H1 (cell line): Measurements from ENCODE around the gene ANO9. TPM values are rescaled to one million over a fixed set of nuclear protein-coding genes. Genes with fewer than 3 reads are reported as not detected.

Experiments
- CTCF ChIA-PET: fragments of 300-600 bp; sonication (Branson Sonifier 250); formaldehyde crosslinking; loops from one replicate; lab custom pipeline; 2021; ENCODE audit not compliant: partially characterized antibody; lab: Charles Lee
- POLR2A ChIA-PET: fragments of 300-600 bp; sonication (Branson Sonifier 250); formaldehyde crosslinking; loops from one replicate; lab custom pipeline; 2021; ENCODE audit warnings: inconsistent platforms; ENCODE audit not compliant: partially characterized antibody; lab: Charles Lee
- DNase-seq, 2 experiments: peaks; one replicate each; pipeline versions ENCODE4 v3.0.0 to v3.0.0-alpha.2; 2010 to 2022; ENCODE audit warnings: low spot score in 2 of 2, low read depth in 1 of 2, mixed read lengths in 1 of 2
- FAIRE-seq: peaks from 2 replicates; lab custom pipeline; 2011; peaks lifted over from hg19 to GRCh38; lab: Jason Lieb, UNC
- H2AFZ ChIP-seq: 2 replicates; pipeline ENCODE4 v1.8.1; 2012; ENCODE audit warnings: low read length, inconsistent platforms
- H2AK5ac ChIP-seq: 2 replicates; pipeline ENCODE4 v1.6.1; 2013; ENCODE audit warnings: low read depth, low read length
- H2BK120ac ChIP-seq: replicated peaks from 2 replicates; pipeline ENCODE3; 2013; ENCODE audit warnings: low read depth, low read length, inconsistent platforms
- H2BK12ac ChIP-seq: 2 replicates; pipeline ENCODE4 v1.6.1; 2013; ENCODE audit warnings: low read depth, low read length
- H2BK15ac ChIP-seq: 2 replicates; pipeline ENCODE4 v1.6.1; 2013; ENCODE audit warnings: low read length
- H2BK20ac ChIP-seq: 2 replicates; pipeline ENCODE4 v1.6.1; 2013; ENCODE audit warnings: low read length
- H2BK5ac ChIP-seq: 2 replicates; pipeline ENCODE4 v1.6.1; 2013; ENCODE audit warnings: low read depth, low read length
- H3K14ac ChIP-seq: 2 replicates; pipeline ENCODE4 v1.6.1; 2013; ENCODE audit warnings: inconsistent platforms; ENCODE audit not compliant: insufficient read length
- H3K18ac ChIP-seq: 2 replicates; pipeline ENCODE4 v1.6.1; 2013; ENCODE audit warnings: low read length; ENCODE audit errors: extremely low read depth
- H3K23ac ChIP-seq: 2 replicates; pipeline ENCODE4 v1.6.1; 2013; ENCODE audit warnings: inconsistent platforms; ENCODE audit not compliant: insufficient read length
- H3K23me2 ChIP-seq: 2 replicates; pipeline ENCODE4 v1.6.1; 2013; ENCODE audit warnings: low read depth, low read length
- H3K27ac ChIP-seq: 2 replicates; pipeline ENCODE4 v1.6.1; 2011; ENCODE audit warnings: low read depth, low read length, inconsistent platforms
- H3K27me3 ChIP-seq, 4 experiments: replicated peaks in 1 of 4; 1 replicate in 1 of 4; 2 replicates in 3 of 4; pipeline versions ENCODE4 v1.6.1 to v1.8.1; 2011 to 2013; ENCODE audit warnings: low read length in 3 of 4, mild to moderate bottlenecking in 3 of 4, inconsistent platforms in 2 of 4, mixed read lengths in 2 of 4, moderate library complexity in 1 of 4; ENCODE audit not compliant: control insufficient read depth in 3 of 4, insufficient read depth in 3 of 4; ENCODE audit errors: extremely low read depth in 1 of 4
- H3K36me3 ChIP-seq, 4 experiments: 2 replicates each; pipeline versions ENCODE4 v1.6.1 to v1.8.1; 2011 to 2013; ENCODE audit warnings: mild to moderate bottlenecking in 4 of 4, low read length in 3 of 4, moderate library complexity in 2 of 4, control low read depth in 1 of 4, inconsistent platforms in 1 of 4; ENCODE audit not compliant: insufficient read depth in 4 of 4, control insufficient read depth in 2 of 4
- H3K4ac ChIP-seq: replicated peaks from 2 replicates; pipeline ENCODE3; 2013; ENCODE audit warnings: low read length, low read depth, mixed read lengths, inconsistent platforms; ENCODE audit not compliant: insufficient read length
- H3K4me1 ChIP-seq, 4 experiments: replicated peaks in 1 of 4; 1 replicate in 1 of 4; 2 replicates in 3 of 4; pipeline versions ENCODE4 v1.6.1 to v1.8.1; 2011 to 2013; ENCODE audit warnings: low read length in 3 of 4, inconsistent platforms in 2 of 4, mixed read lengths in 1 of 4; ENCODE audit not compliant: insufficient read depth in 4 of 4, control insufficient read depth in 3 of 4
- H3K4me2 ChIP-seq, 2 experiments: 2 replicates each; pipeline versions ENCODE4 v1.6.1 to v1.8.1; 2011 to 2013; ENCODE audit warnings: low read depth in 2 of 2, low read length in 2 of 2, control low read depth in 1 of 2, inconsistent platforms in 1 of 2, mild to moderate bottlenecking in 1 of 2; ENCODE audit not compliant: insufficient read depth in 1 of 2
- H3K4me3 ChIP-seq, 4 experiments: fragments of 200-600, 300-600 bp in 1 of 4; sonication (generic), shearing (Covaris generic), sonication (Bioruptor Twin) in 1 of 4; 2 replicates each; pipeline versions ENCODE4 v1.5.1 to v1.8.1; 2011 to 2016; ENCODE audit warnings: low read length in 4 of 4, low read depth in 3 of 4, control low read depth in 2 of 4, inconsistent platforms in 2 of 4, mild to moderate bottlenecking in 2 of 4, mixed read lengths in 1 of 4, moderate library complexity in 1 of 4; ENCODE audit not compliant: insufficient read depth in 2 of 4; ENCODE audit errors: extremely low read depth in 1 of 4
- H3K56ac ChIP-seq: replicated peaks from 2 replicates; pipeline ENCODE3; 2013; ENCODE audit warnings: low read depth, mild to moderate bottlenecking, mixed read lengths, low read length, inconsistent platforms; ENCODE audit not compliant: insufficient read length
- H3K79me1 ChIP-seq: 2 replicates; pipeline ENCODE4 v1.6.1; 2013; ENCODE audit warnings: low read depth, low read length, control low read depth
- H3K79me2 ChIP-seq, 2 experiments: 2 replicates each; pipeline versions ENCODE4 v1.6.1 to v1.8.1; 2012 to 2013; ENCODE audit warnings: low read length in 2 of 2, mild to moderate bottlenecking in 2 of 2, inconsistent platforms in 1 of 2; ENCODE audit not compliant: insufficient read depth in 2 of 2, control insufficient read depth in 1 of 2
- H3K9ac ChIP-seq, 4 experiments: replicated peaks in 1 of 4; 1 replicate in 1 of 4; 2 replicates in 3 of 4; pipeline versions ENCODE4 v1.6.1 to v1.8.1; 2011 to 2013; ENCODE audit warnings: low read depth in 3 of 4, low read length in 3 of 4, control low read depth in 2 of 4, mild to moderate bottlenecking in 2 of 4, moderate library complexity in 2 of 4, inconsistent platforms in 1 of 4; ENCODE audit errors: extremely low read depth in 1 of 4
- H3K9me3 ChIP-seq, 2 experiments: 2 replicates each; pipeline versions ENCODE4 v1.6.1 to v1.8.1; 2012 to 2013; ENCODE audit warnings: mild to moderate bottlenecking in 2 of 2, moderate library complexity in 2 of 2, control low read depth in 1 of 2, inconsistent platforms in 1 of 2, low read depth in 1 of 2, low read length in 1 of 2, mixed read lengths in 1 of 2; ENCODE audit not compliant: insufficient read depth in 2 of 2
- H4K20me1 ChIP-seq, 2 experiments: replicated peaks in 1 of 2; 2 replicates each; pipeline versions ENCODE3 to v1.8.1; 2011 to 2013; ENCODE audit warnings: inconsistent platforms in 2 of 2, low read length in 2 of 2, mild to moderate bottlenecking in 1 of 2; ENCODE audit not compliant: insufficient read depth in 2 of 2, control insufficient read depth in 1 of 2
- H4K5ac ChIP-seq: 2 replicates; pipeline ENCODE4 v1.6.1; 2013; ENCODE audit warnings: low read length, low read depth, mixed read lengths, inconsistent platforms; ENCODE audit not compliant: insufficient read length
- H4K8ac ChIP-seq: 2 replicates; pipeline ENCODE4 v1.8.0; 2013; ENCODE audit warnings: mild to moderate bottlenecking, moderate library complexity, low read length, inconsistent platforms; ENCODE audit not compliant: insufficient read depth; ENCODE audit errors: extremely low read depth
- H4K91ac ChIP-seq: replicated peaks from 2 replicates; pipeline ENCODE3; 2013; ENCODE audit warnings: low read length, mixed read lengths, inconsistent platforms; ENCODE audit not compliant: insufficient read length
- EP300 ChIP-seq, 2 experiments: IDR thresholded peaks; 1 replicate in 1 of 2; 2 replicates in 1 of 2; pipeline ENCODE4 v1.6.1; 2011 to 2012; ENCODE audit warnings: low read depth in 2 of 2, low read length in 2 of 2, mild to moderate bottlenecking in 2 of 2, borderline replicate concordance in 1 of 2, inconsistent platforms in 1 of 2, moderate library complexity in 1 of 2
- TAF1 ChIP-seq: IDR thresholded peaks from 2 replicates; pipeline ENCODE4 v1.6.1; 2011; ENCODE audit warnings: mild to moderate bottlenecking, low read depth, low read length
- TEAD4 ChIP-seq: IDR thresholded peaks from 2 replicates; pipeline ENCODE4 v1.6.1; 2012; ENCODE audit warnings: low read depth, low read length, inconsistent platforms, mixed read lengths
- USF2 ChIP-seq: IDR thresholded peaks from 2 replicates; pipeline ENCODE4 v1.6.1; 2011; ENCODE audit warnings: low read length, improper control_type of control experiment
- WGBS, 2 experiments: shearing (Covaris generic) in 1 of 2; methylation state at CpG; one replicate each; pipeline versions ENCODE4 v1.1.6 to v1.1.7; 2013 to 2015; ENCODE audit warnings: low lambda C conversion rate in 2 of 2, mixed read lengths in 2 of 2, inconsistent platforms in 1 of 2, low coverage in 1 of 2, missing lambda C conversion rate in 1 of 2; ENCODE audit not compliant: insufficient replicate concordance in 2 of 2, insufficient coverage in 1 of 2, insufficient read length in 1 of 2; ENCODE audit errors: extremely low coverage in 1 of 2, missing lambda C conversion rate in 1 of 2; 5-methylcytosine and 5-hydroxymethylcytosine counted together
- polyA plus RNA-seq, 7 experiments: library from polyadenylated mRNA; depleted of rRNA in 3 of 7; stranded (reverse) in 5 of 7; unstranded in 2 of 7; fragments of >200 nt in 5 of 7; fragments of 200-250 nt in 2 of 7; gene quantifications; 1 replicate in 5 of 7; 2 replicates in 1 of 7; 4 replicates in 1 of 7; pipeline versions ENCODE4 v1.2.1 to v1.2.3, GENCODE V29; 2011 to 2013; ENCODE audit warnings: missing spikeins in 2 of 7, mixed read lengths in 2 of 7
- total RNA-seq: library from RNA; stranded (reverse); fragmentation: NEBNext Ultra II Directional; extraction: Animal tissue kit (Norgen Biotek cat#: 25700); gene quantifications from 2 replicates; pipeline ENCODE4 v1.2.1, GENCODE V29; 2021
- TF ChIP-seq, protein P1 (sequence below): IDR thresholded peaks from 2 replicates; pipeline ENCODE4 v1.6.1; 2012; ENCODE audit warnings: inconsistent platforms
- TF ChIP-seq, protein P2 (sequence below): IDR thresholded peaks from 2 replicates; pipeline ENCODE4 v1.6.1; 2012; ENCODE audit warnings: inconsistent platforms

Gene ANO9
- total and polyA plus RNA-seq, 2 of the 8 experiments (the other 6 are each of a cell fraction or from before 2014, with no cell fraction given) = 20.0 to 20.7 TPM

GRCh38 chr11:447923-448731 lies 6.3 kb upstream of the ANO9 start:
- peaks cover 0 to 12% (median 5%) of the 10 kb centered on the region in 4 experiments; a peak in 5 of 7 replicates for H3K4me1 ChIP-seq
- peak overlapping the region; percentile 31 to 89 (median 76) for H3K4me3 ChIP-seq
- FAIRE-seq (no peak), DNase-seq (peak; percentile 69 to 99)
- peak overlapping the region; percentile 87 for H4K5ac ChIP-seq
- peak overlapping the region; percentile 20 for H3K56ac ChIP-seq
- POLR2A ChIA-PET = interaction anchor here (0.6 to 5.2 kb wide), 14 partner anchors 8 to 160 kb away, joined by 3 to 33 read pairs (median 5); partner anchors contain the start of genes ANO9, B4GALNT4, IFITM2 and SIGIRR
- peak overlapping the region; percentile 24 to 83 for H3K4me2 ChIP-seq
- H3K4ac ChIP-seq = no peak overlapping the region
- no peak overlapping the region for H3K14ac ChIP-seq
- peaks cover 11 to 22% of the 10 kb centered on the region in 2 experiments; a peak in 3 of 4 replicates for H3K79me2 ChIP-seq
- H3K23ac ChIP-seq = no peak overlapping the region
- H2BK5ac ChIP-seq = peak overlapping the region; percentile 87
- H3K18ac ChIP-seq = peak overlapping the region; percentile 83
- no peaks in the 10 kb centered on the region for H3K9me3 ChIP-seq
- no peak overlapping the region for H2AFZ ChIP-seq
- peak overlapping the region; percentile 91 for H4K8ac ChIP-seq
- no peak overlapping the region for H2BK120ac ChIP-seq
- no peak overlapping the region for H2BK20ac ChIP-seq
- peaks cover 2% of the 10 kb centered on the region; the same call in 1 of the 2 replicates for H3K23me2 ChIP-seq
- peak overlapping the region; percentile 58 for H4K91ac ChIP-seq
- 7% methylated on average over 55 of the region's 55 CpGs; no CpG with 5 or more reads in 1 of the 2 experiments for WGBS, 2 experiments
- peaks cover 0 to 2% (median 2%) of the 10 kb centered on the region in 4 experiments; a peak in 3 of 8 replicates for H3K36me3 ChIP-seq
- H3K27ac ChIP-seq = peak overlapping the region; percentile 79; the same call in 1 of the 2 replicates
- peak overlapping the region; percentile 7; the same call in 1 of the 2 replicates for H2AK5ac ChIP-seq
- peaks cover 9% of the 10 kb centered on the region in 2 experiments for H4K20me1 ChIP-seq
- peak overlapping the region in 2 of 4 experiments; percentile 62 to 64; a peak in 4 of 7 replicates for H3K9ac ChIP-seq
- CTCF ChIA-PET = interaction anchor here (0.6 to 5.4 kb wide), 33 partner anchors 11 to 1360 kb away, joined by 3 to 32 read pairs (median 5); no protein-coding TSS in a partner anchor
- 0 out of 2 replicates have a peak overlapping the region, but pooled peaks have one; percentile 27 for H2BK12ac ChIP-seq
- no peaks in the 10 kb centered on the region for H3K27me3 ChIP-seq
- H3K79me1 ChIP-seq = peaks cover 3% of the 10 kb centered on the region; the same call in 1 of the 2 replicates
- peak overlapping the region; percentile 88; the same call in 1 of the 2 replicates for H2BK15ac ChIP-seq
- TF ChIP-seq TEAD4 (peak; percentile 85), EP300 (IDR thresholded peaks at IDR 0.05; ENCODE audit: borderline replicate concordance in 1 of 2, low read depth in 2 of 2, low read length in 2 of 2) (no peak), USF2 (peak; percentile 82), TAF1 (peak; percentile 52; the same call in 1 of the 2 replicates)
- TF ChIP-seq, protein P1, sequence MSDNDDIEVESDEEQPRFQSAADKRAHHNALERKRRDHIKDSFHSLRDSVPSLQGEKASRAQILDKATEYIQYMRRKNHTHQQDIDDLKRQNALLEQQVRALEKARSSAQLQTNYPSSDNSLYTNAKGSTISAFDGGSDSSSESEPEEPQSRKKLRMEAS = peak; percentile 97
- TF ChIP-seq, protein P2, sequence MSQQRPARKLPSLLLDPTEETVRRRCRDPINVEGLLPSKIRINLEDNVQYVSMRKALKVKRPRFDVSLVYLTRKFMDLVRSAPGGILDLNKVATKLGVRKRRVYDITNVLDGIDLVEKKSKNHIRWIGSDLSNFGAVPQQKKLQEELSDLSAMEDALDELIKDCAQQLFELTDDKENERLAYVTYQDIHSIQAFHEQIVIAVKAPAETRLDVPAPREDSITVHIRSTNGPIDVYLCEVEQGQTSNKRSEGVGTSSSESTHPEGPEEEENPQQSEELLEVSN = peak; percentile 96
